Panc1 (cell line): ENCODE results near the gene VIPR2. TPM values are rescaled to one million over a fixed set of nuclear protein-coding genes. Genes with fewer than 3 reads are reported as not detected.

Experiments
- ATAC-seq: fragments of 200-7000 bp; cut with Tn5 transposase; 2 replicates; pipeline ENCODE4 v1.9.1; 2020; ENCODE audit warnings: mild to moderate bottlenecking, moderate library complexity
- BruUV-seq: library from RNA; stranded (reverse); fragments of 400-500 nt; replicated peaks from 2 replicates; lab custom pipeline; 2021; lab: Mats Ljungman, UMichigan
- CTCF ChIA-PET: fragments of 300-600 bp; sonication (Branson Sonifier 250); formaldehyde crosslinking; loops from one replicate; lab custom pipeline; 2022; ENCODE audit warnings: antibody characterized with exemption; lab: Charles Lee
- POLR2A ChIA-PET: fragments of 300-600 bp; sonication (Branson Sonifier 250); formaldehyde crosslinking; loops from one replicate; lab custom pipeline; 2022; ENCODE audit warnings: antibody characterized with exemption; lab: Charles Lee
- DNase-seq: peaks from one replicate; pipeline ENCODE4 v3.0.0-alpha.2; 2010; ENCODE audit warnings: low read depth, low spot score
- H3K27ac ChIP-seq: 2 replicates; pipeline ENCODE4 v1.5.1; 2011; ENCODE audit warnings: mild to moderate bottlenecking, low read length, inconsistent platforms
- H3K27me3 ChIP-seq: fragments of 200-500 bp; sonication (Bioruptor generic); 2 replicates; pipeline ENCODE4 v1.6.0; 2014; ENCODE audit warnings: low read length, inconsistent platforms; ENCODE audit not compliant: control insufficient read depth, insufficient read depth
- H3K36me3 ChIP-seq: fragments of 200-500 bp; sonication (Bioruptor generic); 2 replicates; pipeline ENCODE4 v1.5.1; 2014; ENCODE audit warnings: inconsistent platforms, mild to moderate bottlenecking, low read length, moderate library complexity; ENCODE audit not compliant: control insufficient read depth, insufficient read depth
- H3K4me1 ChIP-seq: 2 replicates; pipeline ENCODE4 v1.5.1; 2011; ENCODE audit warnings: inconsistent platforms, mild to moderate bottlenecking, low read length, moderate library complexity; ENCODE audit not compliant: control insufficient read depth, insufficient read depth
- H3K4me3 ChIP-seq, 2 experiments: 2 replicates each; pipeline ENCODE4 v1.5.1; 2011 to 2012; ENCODE audit warnings: low read depth in 2 of 2, low read length in 2 of 2, mild to moderate bottlenecking in 2 of 2, inconsistent platforms in 1 of 2, moderate library complexity in 1 of 2
- H3K9me3 ChIP-seq: fragments of 200-500 bp; sonication (Bioruptor generic); 2 replicates; pipeline ENCODE4 v1.5.1; 2014; ENCODE audit warnings: low read depth, mild to moderate bottlenecking, inconsistent platforms, low read length, moderate library complexity; ENCODE audit not compliant: control insufficient read depth, insufficient read depth
- CTCF ChIP-seq: fragments of 450-650 bp; IDR thresholded peaks from 2 replicates; pipeline ENCODE4 v1.5.1; 2017; ENCODE audit warnings: mild to moderate bottlenecking
- POLR2AphosphoS5 ChIP-seq: IDR thresholded peaks from 2 replicates; pipeline ENCODE4 v1.6.1; 2012; ENCODE audit warnings: mild to moderate bottlenecking, low read depth, low read length, moderate library complexity
- SIN3A ChIP-seq: IDR thresholded peaks from 2 replicates; pipeline ENCODE4 v1.6.1; 2012; ENCODE audit warnings: low read depth, mild to moderate bottlenecking, low read length, moderate library complexity, borderline replicate concordance; ENCODE audit not compliant: insufficient read depth
- TCF7L2 ChIP-seq: IDR thresholded peaks from 2 replicates; pipeline ENCODE4 v1.6.1; 2011; ENCODE audit warnings: mild to moderate bottlenecking, low read depth, low read length, inconsistent platforms
- in situ Hi-C: cut with HindIII; loops from 2 replicates; pipeline ENCODE4 v1.10.0; 2016; ENCODE audit warnings: low sequenced_read_pairs, low pct_unique_long_range_greater_than_20kb
- intact Hi-C: fragments of 100-400 bp; cut with micrococcal nuclease; formaldehyde crosslinking; loops from one replicate; pipeline ENCODE4 v1.10.0; 2022; ENCODE audit not compliant: unreplicated experiment
- total RNA-seq: library from RNA; stranded (reverse); gene quantifications from one replicate; pipeline ENCODE4 v1.2.1, GENCODE V29; 2021; ENCODE audit not compliant: unreplicated experiment
- TF ChIP-seq, protein P1 (sequence below), 2 experiments: IDR thresholded peaks; 2 replicates each; pipeline ENCODE4 v1.6.1; 2011 to 2012; ENCODE audit warnings: low read depth in 2 of 2, control low read depth in 1 of 2, low read length in 1 of 2, mild to moderate bottlenecking in 1 of 2, moderate library complexity in 1 of 2; ENCODE audit not compliant: insufficient read depth in 1 of 2

The VIPR2 gene
- total RNA-seq, 1 experiment from 2014 or later = not detected

DNA sequence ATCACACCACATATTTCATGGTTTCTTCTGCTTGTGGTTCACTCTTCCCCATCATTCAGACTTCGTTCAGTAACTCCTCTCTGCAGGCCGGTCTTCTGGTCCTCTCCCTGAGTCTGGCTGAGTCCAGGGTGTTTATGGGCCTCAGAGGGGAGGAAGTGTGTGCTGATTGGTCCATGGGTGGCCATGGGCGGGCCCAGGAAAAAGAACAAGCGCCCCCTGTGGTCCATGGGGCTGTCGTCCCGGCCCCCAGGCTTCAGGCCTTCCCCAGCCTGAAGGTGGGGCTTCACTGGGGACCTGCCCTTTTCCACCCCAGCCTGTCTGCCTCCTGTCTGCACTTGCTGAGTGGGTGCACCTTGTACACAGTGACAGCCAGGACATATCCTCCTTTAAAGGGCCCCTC is 123.7 kb downstream of the VIPR2 start:
- Histone ChIP-seq H3K27me3 (no peaks in the 10 kb centered on the region), H3K4me1 (peaks cover 14% of the 10 kb centered on the region), H3K9me3 (no peaks in the 10 kb centered on the region), H3K36me3 (no peaks in the 10 kb centered on the region), H3K4me3 (no peak overlapping the region), H3K27ac (no peak overlapping the region)
- POLR2A ChIA-PET = no interaction called here
- intact Hi-C loops = no loop called here
- ATAC-seq (no peak), DNase-seq (no peak)
- TF ChIP-seq POLR2AphosphoS5 = no peak
- no peak for TF ChIP-seq SIN3A
- no peak for TF ChIP-seq TCF7L2
- TF ChIP-seq CTCF = no peak
- TF ChIP-seq, protein P1, sequence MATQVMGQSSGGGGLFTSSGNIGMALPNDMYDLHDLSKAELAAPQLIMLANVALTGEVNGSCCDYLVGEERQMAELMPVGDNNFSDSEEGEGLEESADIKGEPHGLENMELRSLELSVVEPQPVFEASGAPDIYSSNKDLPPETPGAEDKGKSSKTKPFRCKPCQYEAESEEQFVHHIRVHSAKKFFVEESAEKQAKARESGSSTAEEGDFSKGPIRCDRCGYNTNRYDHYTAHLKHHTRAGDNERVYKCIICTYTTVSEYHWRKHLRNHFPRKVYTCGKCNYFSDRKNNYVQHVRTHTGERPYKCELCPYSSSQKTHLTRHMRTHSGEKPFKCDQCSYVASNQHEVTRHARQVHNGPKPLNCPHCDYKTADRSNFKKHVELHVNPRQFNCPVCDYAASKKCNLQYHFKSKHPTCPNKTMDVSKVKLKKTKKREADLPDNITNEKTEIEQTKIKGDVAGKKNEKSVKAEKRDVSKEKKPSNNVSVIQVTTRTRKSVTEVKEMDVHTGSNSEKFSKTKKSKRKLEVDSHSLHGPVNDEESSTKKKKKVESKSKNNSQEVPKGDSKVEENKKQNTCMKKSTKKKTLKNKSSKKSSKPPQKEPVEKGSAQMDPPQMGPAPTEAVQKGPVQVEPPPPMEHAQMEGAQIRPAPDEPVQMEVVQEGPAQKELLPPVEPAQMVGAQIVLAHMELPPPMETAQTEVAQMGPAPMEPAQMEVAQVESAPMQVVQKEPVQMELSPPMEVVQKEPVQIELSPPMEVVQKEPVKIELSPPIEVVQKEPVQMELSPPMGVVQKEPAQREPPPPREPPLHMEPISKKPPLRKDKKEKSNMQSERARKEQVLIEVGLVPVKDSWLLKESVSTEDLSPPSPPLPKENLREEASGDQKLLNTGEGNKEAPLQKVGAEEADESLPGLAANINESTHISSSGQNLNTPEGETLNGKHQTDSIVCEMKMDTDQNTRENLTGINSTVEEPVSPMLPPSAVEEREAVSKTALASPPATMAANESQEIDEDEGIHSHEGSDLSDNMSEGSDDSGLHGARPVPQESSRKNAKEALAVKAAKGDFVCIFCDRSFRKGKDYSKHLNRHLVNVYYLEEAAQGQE (IDR thresholded peaks at IDR 0.05; ENCODE audit: insufficient read depth in 1 of 2, low read depth in 2 of 2, low read length in 1 of 2) = no peak
- in situ Hi-C loops = no loop called here
- no TSS peak for BruUV-seq
- CTCF ChIA-PET = no interaction called here

DNA sequence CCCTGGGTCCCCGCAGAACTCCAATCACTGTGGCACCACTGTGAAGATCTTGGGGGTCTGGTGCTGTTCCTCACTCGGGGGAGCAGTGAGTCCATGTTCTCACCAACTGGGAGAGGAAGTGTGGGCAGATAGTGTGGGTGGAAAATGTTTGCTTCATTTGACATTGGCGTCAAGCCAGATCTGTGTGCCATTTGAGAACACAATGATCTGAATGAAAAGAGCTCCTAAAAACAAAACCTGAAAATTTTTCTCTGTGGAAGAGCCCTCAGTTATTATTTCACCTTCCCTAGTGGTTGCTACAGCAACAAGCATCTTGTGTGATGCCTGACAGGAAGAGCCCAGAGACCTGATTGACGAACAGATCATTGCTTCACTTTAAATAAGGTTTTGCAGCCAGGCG is 125.6 kb downstream of the VIPR2 start:
- in situ Hi-C loops (no loop called here), intact Hi-C loops (no loop called here)
- H3K27ac ChIP-seq = no peak overlapping the region; the same call in 1 of the 2 replicates
- DNase-seq (no peak), ATAC-seq (no peak)
- H3K4me3 ChIP-seq = no peak overlapping the region
- BruUV-seq = no TSS peak
- H3K36me3 ChIP-seq = no peaks in the 10 kb centered on the region
- ChIA-PET CTCF (no interaction called here), POLR2A (interaction anchor here (0.6 kb wide), 1 partner anchor 192 kb away, joined by 10 read pairs; no protein-coding TSS in a partner anchor)
- no peaks in the 10 kb centered on the region for H3K9me3 ChIP-seq
- H3K4me1 ChIP-seq = peaks cover 33% of the 10 kb centered on the region
- no peak for TF ChIP-seq CTCF
- TF ChIP-seq TCF7L2 = no peak
- TF ChIP-seq, protein P1 (IDR thresholded peaks at IDR 0.05; ENCODE audit: insufficient read depth in 1 of 2, low read depth in 2 of 2, low read length in 1 of 2) = no peak
- TF ChIP-seq SIN3A = no peak
- TF ChIP-seq POLR2AphosphoS5 = no peak
- H3K27me3 ChIP-seq = no peaks in the 10 kb centered on the region
